SH-SY5Y (cell line): Measurements from ENCODE around the gene MYO1D.

ENCODE experiments used
- GATA2 ChIP-seq: IDR thresholded peaks from 2 replicates; pipeline ENCODE4 v1.6.1; 2011; ENCODE audit warnings: mild to moderate bottlenecking, low read depth, low read length
- GATA3 ChIP-seq: IDR thresholded peaks from 2 replicates; pipeline ENCODE4 v1.6.1; 2011; ENCODE audit warnings: low read depth, mild to moderate bottlenecking, low read length, moderate library complexity

DNA sequence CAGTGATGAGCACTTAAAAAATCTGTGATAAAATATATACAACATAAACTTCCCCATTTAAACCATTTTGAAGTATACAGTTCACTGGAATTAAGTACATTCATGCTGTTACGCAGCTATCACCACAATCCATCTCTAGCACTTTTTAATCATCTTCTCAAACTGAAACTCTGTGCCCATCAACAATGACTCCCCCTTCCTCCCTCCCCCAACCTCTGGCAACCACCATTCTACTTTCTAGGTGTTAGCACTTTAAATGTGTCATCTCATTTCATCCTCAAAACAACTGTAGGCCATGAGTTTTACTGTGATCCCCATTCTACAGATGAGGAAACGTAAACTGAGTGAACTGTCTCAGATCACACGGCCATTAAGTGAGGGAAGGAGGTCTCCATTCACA lies 37.3 kb upstream of the MYO1D start:
- TF ChIP-seq GATA3 (no peak), GATA2 (no peak)
